MCF 10A (cell line): ENCODE results near the gene NAA40. TPM values are rescaled to one million over a fixed set of nuclear protein-coding genes. Genes with fewer than 3 reads are reported as not detected.

Source experiments
- BruUV-seq: library from RNA; stranded (reverse); fragments of 400-500 nt; replicated peaks from 2 replicates; lab custom pipeline; 2021; lab: Mats Ljungman, UMichigan
- CTCF ChIA-PET: fragments of 300-600 bp; sonication (Branson Sonifier 250); formaldehyde crosslinking; extraction: SDS; loops from one replicate; lab custom pipeline; 2021; ENCODE audit warnings: antibody characterized with exemption, inconsistent platforms; lab: Yijun Ruan, JAX
- POLR2A ChIA-PET: fragments of 300-600, 350-650 bp; sonication (Branson Sonifier 250); formaldehyde crosslinking; extraction: SDS; loops from one replicate; lab custom pipeline; 2020; ENCODE audit warnings: antibody characterized with exemption, inconsistent platforms; lab: Yijun Ruan, JAX
- DNase-seq: peaks from one replicate; pipeline ENCODE4 v3.0.0-alpha.2; 2018; ENCODE audit not compliant: unreplicated experiment
- H3K27ac Mint-ChIP-seq: one replicate; pipeline ENCODE4 v1.8.0; 2022; ENCODE audit warnings: mild to moderate bottlenecking, low read depth, mixed read lengths; ENCODE audit not compliant: unreplicated experiment
- H3K27me3 Mint-ChIP-seq: one replicate; pipeline ENCODE4 v1.8.0; 2022; ENCODE audit warnings: mixed read lengths; ENCODE audit not compliant: insufficient read depth, unreplicated experiment
- H3K36me3 Mint-ChIP-seq: one replicate; pipeline ENCODE4 v1.8.0; 2022; ENCODE audit warnings: mild to moderate bottlenecking, moderate library complexity, mixed read lengths; ENCODE audit not compliant: insufficient read depth, unreplicated experiment
- H3K4me1 Mint-ChIP-seq: one replicate; pipeline ENCODE4 v1.8.0; 2022; ENCODE audit warnings: mixed read lengths; ENCODE audit not compliant: insufficient read depth, unreplicated experiment
- H3K4me3 Mint-ChIP-seq: one replicate; pipeline ENCODE4 v1.8.0; 2022; ENCODE audit warnings: mild to moderate bottlenecking, moderate library complexity, mixed read lengths; ENCODE audit not compliant: unreplicated experiment
- H3K9me3 Mint-ChIP-seq: one replicate; pipeline ENCODE4 v1.8.0; 2022; ENCODE audit warnings: mixed read lengths; ENCODE audit not compliant: unreplicated experiment
- intact Hi-C: fragments of 100-400 bp; cut with micrococcal nuclease; formaldehyde crosslinking; loops from 2 replicates; pipeline ENCODE4 v1.14.1; 2022
- total RNA-seq: library from RNA; stranded (reverse); gene quantifications from 2 replicates; pipeline ENCODE4 v1.2.3, GENCODE V29; 2022
- TF ChIP-seq, protein P1 (sequence below): fragments of 200-600 bp; IDR thresholded peaks from one replicate; pipeline ENCODE4 v1.8.0; 2022; ENCODE audit warnings: antibody characterized with exemption, mild to moderate bottlenecking; ENCODE audit not compliant: unreplicated experiment

NAA40 gene
- total RNA-seq, 1 experiment from 2014 or later: 11.7 TPM

DNA sequence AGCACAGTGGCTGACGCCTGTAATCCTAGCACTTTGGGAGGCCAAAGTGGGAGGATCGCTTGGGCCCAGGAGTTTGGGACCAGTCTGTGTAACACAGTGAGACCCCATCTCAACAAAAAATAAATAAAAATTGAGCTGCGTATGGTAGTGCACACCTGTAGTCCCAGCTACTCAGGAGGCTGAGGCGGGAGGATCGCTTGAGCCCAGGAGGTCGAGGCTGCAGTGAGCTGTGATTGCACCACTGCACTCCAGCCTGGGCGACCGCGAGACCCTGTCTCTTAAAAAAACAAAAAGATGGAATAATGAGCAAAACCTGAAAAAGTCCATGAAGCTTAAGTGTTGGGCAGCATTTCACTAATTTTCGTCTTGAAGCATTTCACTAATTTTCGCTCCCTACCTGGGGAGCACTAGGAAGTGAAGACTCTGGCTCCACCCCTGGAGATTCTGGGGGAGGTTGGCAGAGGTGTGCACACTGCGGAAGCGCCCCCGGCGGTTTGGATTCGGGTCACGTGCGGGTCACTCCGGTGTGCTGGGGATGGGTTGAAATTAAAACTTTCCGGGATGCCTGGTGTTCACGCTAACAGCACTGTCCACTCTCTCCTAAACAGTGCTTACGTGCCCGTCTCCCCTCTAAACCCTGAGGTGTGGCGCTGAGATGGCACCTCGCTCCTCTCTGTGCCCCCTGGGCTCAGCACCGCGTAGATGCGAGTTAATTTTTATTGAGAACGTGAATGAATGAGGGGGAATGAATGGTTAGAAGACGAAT is 906 bp upstream of the NAA40 start:
- DNase-seq: peak; percentile 50
- H3K4me1 Mint-ChIP-seq: no peaks in the 10 kb centered on the region
- peak overlapping the region; percentile 83 for H3K4me3 Mint-ChIP-seq
- no peaks in the 10 kb centered on the region for H3K36me3 Mint-ChIP-seq
- intact Hi-C loops: loop anchor here (10.0 kb wide), 1 partner anchor 53 kb away; no protein-coding TSS in a partner anchor
- ChIA-PET CTCF (interaction anchor here (0.6 to 1.8 kb wide), 3 partner anchors 11 to 110 kb away, joined by 3 to 10 read pairs (median 4); no protein-coding TSS in a partner anchor), POLR2A (interaction anchor here (0.7 to 3.6 kb wide), 6 partner anchors 40 to 124 kb away, joined by 3 to 19 read pairs (median 4); partner anchors contain the start of gene MARK2)
- no peaks in the 10 kb centered on the region for H3K27me3 Mint-ChIP-seq
- TF ChIP-seq, protein P1, sequence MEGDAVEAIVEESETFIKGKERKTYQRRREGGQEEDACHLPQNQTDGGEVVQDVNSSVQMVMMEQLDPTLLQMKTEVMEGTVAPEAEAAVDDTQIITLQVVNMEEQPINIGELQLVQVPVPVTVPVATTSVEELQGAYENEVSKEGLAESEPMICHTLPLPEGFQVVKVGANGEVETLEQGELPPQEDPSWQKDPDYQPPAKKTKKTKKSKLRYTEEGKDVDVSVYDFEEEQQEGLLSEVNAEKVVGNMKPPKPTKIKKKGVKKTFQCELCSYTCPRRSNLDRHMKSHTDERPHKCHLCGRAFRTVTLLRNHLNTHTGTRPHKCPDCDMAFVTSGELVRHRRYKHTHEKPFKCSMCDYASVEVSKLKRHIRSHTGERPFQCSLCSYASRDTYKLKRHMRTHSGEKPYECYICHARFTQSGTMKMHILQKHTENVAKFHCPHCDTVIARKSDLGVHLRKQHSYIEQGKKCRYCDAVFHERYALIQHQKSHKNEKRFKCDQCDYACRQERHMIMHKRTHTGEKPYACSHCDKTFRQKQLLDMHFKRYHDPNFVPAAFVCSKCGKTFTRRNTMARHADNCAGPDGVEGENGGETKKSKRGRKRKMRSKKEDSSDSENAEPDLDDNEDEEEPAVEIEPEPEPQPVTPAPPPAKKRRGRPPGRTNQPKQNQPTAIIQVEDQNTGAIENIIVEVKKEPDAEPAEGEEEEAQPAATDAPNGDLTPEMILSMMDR: no peak
- peak overlapping the region; percentile 69 for H3K27ac Mint-ChIP-seq
- H3K9me3 Mint-ChIP-seq: no peaks in the 10 kb centered on the region
- BruUV-seq: no TSS peak

DNA sequence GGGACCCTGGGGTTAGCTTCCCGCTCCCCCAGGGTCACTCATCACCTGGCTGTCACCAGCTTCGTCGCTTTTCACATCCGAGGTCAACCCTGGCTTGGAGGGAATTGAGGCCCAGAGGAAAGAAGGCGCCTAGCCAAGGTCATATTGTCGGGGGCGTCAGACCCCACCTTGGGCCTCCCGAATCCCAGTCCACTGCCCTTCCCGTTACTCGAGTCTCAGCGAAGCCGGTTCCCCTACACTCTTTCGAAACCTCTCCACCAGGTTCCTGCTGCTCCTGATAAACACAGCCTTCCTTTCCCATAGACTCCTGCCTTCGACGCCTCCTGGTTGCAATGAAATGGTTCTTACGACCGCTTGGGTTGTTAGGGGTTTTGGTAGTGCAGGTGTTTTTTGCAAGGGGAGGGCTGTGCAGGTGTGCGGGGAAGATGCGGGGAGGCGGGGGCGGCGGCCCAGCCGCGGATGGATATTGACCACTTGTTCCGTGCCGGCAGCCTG is 642 bp downstream of the NAA40 start:
- POLR2A ChIA-PET: interaction anchor here (1.3 to 3.6 kb wide), 3 partner anchors 35 to 100 kb away, joined by 3 to 19 read pairs (median 5); partner anchors contain the start of genes COX8A and MARK2
- H3K36me3 Mint-ChIP-seq: no peaks in the 10 kb centered on the region
- no TSS peak for BruUV-seq
- CTCF ChIA-PET: interaction anchor here (0.9 to 1.0 kb wide), 2 partner anchors 83 to 102 kb away, joined by 3 read pairs; no protein-coding TSS in a partner anchor
- intact Hi-C loops: loop anchor here (10.0 kb wide), 1 partner anchor 55 kb away; no protein-coding TSS in a partner anchor
- no peaks in the 10 kb centered on the region for H3K27me3 Mint-ChIP-seq
- H3K4me1 Mint-ChIP-seq: no peaks in the 10 kb centered on the region
- DNase-seq: peak; percentile 25
- H3K9me3 Mint-ChIP-seq: no peaks in the 10 kb centered on the region
- TF ChIP-seq, protein P1: no peak
- peak overlapping the region; percentile 83 for H3K4me3 Mint-ChIP-seq
- H3K27ac Mint-ChIP-seq: peak overlapping the region; percentile 69

DNA sequence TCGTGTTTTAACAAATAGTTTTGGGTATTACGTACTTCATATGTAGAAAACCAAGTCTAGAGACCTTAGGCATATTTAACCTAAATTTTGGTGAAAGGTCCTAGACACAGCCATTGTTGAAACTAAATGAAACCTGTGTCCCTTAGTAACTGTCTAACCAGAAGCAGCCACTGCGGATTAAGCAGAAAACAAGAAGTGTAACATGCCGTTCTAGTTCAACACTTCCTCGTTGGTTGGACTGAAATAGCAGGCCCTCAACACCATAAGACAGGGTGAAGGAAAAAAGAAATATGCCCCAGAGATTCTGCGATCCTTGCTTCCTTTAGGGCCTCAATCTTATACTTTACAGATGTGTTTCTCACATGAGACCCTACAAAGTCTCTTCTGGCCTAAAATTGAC is 2.0 kb downstream of the NAA40 start:
- TF ChIP-seq, protein P1: no peak
- Mint-ChIP-seq H3K36me3 (peaks cover 2% of the 10 kb centered on the region), H3K4me3 (no peak overlapping the region), H3K4me1 (no peaks in the 10 kb centered on the region), H3K27me3 (no peaks in the 10 kb centered on the region), H3K27ac (no peak overlapping the region), H3K9me3 (no peaks in the 10 kb centered on the region)
- BruUV-seq: TSS peak; percentile 32
- DNase-seq: no peak
- ChIA-PET CTCF (interaction anchor here (0.7 kb wide), 1 partner anchor 106 kb away, joined by 3 read pairs; no protein-coding TSS in a partner anchor), POLR2A (no interaction called here)
- intact Hi-C loops: loop anchor here (10.0 kb wide), 1 partner anchor 306 kb away; no protein-coding TSS in a partner anchor

DNA sequence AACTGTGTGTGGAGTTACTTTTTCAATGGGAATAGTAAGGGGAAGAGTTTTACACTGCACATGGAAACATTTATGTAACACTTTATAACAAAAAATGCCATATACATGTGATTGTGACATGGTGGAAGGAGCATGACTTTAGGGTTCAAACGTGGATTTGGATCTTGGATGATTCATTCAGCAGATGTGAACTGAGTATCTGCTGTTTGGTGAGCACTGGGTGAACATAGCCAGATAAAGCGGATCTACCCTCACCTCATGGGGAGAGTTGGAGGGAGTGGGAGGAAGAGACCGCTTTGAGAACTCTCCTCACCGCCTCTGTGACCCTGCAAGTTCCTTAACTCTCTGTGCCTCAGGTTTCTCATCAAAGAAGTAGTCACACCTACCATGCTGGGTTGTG is 3.1 kb downstream of the NAA40 start:
- no peak overlapping the region for H3K4me3 Mint-ChIP-seq
- POLR2A ChIA-PET: interaction anchor here (2.7 kb wide), 1 partner anchor 104 kb away, joined by 14 read pairs; the partner anchor contains the start of gene MARK2
- peaks cover 12% of the 10 kb centered on the region for H3K36me3 Mint-ChIP-seq
- CTCF ChIA-PET: interaction anchor here (1.3 to 8.3 kb wide), 2 partner anchors 104 to 174 kb away, joined by 4 to 241 read pairs; partner anchors contain the start of gene MARK2
- TF ChIP-seq, protein P1: no peak
- intact Hi-C loops: loop anchor here (10.0 kb wide), 1 partner anchor 307 kb away; no protein-coding TSS in a partner anchor
- no TSS peak for BruUV-seq
- H3K9me3 Mint-ChIP-seq: no peaks in the 10 kb centered on the region
- no peaks in the 10 kb centered on the region for H3K4me1 Mint-ChIP-seq
- no peak overlapping the region for H3K27ac Mint-ChIP-seq
- DNase-seq: no peak
- no peaks in the 10 kb centered on the region for H3K27me3 Mint-ChIP-seq
